Ectodermal cell (in vitro differentiated cells): ENCODE data around the gene SNTG2.

Experiments
- H3K27ac ChIP-seq: 2 replicates; pipeline ENCODE4 v1.7.0; 2013; ENCODE audit warnings: mild to moderate bottlenecking, low read depth, low read length; ENCODE audit not compliant: insufficient read depth, poor library complexity, severe bottlenecking
- H3K27me3 ChIP-seq: 2 replicates; pipeline ENCODE4 v1.7.0; 2013; ENCODE audit warnings: mild to moderate bottlenecking, low read length; ENCODE audit not compliant: insufficient read depth, control insufficient read depth, poor library complexity, severe bottlenecking
- H3K36me3 ChIP-seq: one replicate; pipeline ENCODE4 v1.7.0; 2013; ENCODE audit warnings: low read length; ENCODE audit not compliant: control insufficient read depth, insufficient read depth
- H3K4me1 ChIP-seq: one replicate; pipeline ENCODE4 v1.7.0; 2013; ENCODE audit warnings: low read length; ENCODE audit not compliant: control insufficient read depth, insufficient read depth
- H3K4me3 ChIP-seq: 2 replicates; pipeline ENCODE4 v1.7.0; 2013; ENCODE audit warnings: low read depth, low read length, control low read depth; ENCODE audit not compliant: insufficient read depth
- H3K9me3 ChIP-seq: 2 replicates; pipeline ENCODE4 v1.7.0; 2013; ENCODE audit warnings: mild to moderate bottlenecking, low read length, moderate library complexity; ENCODE audit not compliant: control insufficient read depth
- WGBS, 2 experiments: methylation state at CpG; one replicate each; pipeline ENCODE4 v1.1.7; 2013; ENCODE audit warnings: missing lambda C conversion rate in 2 of 2; 5-methylcytosine and 5-hydroxymethylcytosine counted together

SNTG2 gene

DNA sequence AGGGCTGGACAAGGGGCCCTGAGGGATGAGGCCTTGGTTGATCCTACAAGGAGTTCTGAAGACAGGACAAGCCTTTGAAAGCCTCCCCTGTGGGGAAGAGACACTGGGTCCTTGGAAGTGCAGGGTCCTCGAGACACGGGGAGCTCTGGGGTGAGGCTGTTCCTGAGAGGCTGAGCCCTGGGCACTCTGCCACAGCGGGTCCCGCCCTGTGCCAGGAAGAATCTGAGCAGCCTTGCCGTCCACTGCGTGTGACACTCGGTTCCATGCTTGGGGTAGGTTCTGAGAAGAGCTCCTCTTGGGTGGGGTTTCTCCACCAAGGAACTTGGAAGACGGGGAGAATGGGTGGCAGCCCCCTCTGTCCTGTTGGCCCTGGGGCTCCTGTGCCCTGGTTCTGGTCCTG lies 13.9 kb downstream of the SNTG2 start:
- Histone ChIP-seq H3K27ac (no peak overlapping the region), H3K9me3 (peaks cover 2% of the 10 kb centered on the region), H3K36me3 (no peaks in the 10 kb centered on the region), H3K4me3 (no peak overlapping the region), H3K27me3 (no peaks in the 10 kb centered on the region), H3K4me1 (no peaks in the 10 kb centered on the region)
- 97% methylated on average over 8 of the region's 8 CpGs for WGBS, 2 experiments

DNA sequence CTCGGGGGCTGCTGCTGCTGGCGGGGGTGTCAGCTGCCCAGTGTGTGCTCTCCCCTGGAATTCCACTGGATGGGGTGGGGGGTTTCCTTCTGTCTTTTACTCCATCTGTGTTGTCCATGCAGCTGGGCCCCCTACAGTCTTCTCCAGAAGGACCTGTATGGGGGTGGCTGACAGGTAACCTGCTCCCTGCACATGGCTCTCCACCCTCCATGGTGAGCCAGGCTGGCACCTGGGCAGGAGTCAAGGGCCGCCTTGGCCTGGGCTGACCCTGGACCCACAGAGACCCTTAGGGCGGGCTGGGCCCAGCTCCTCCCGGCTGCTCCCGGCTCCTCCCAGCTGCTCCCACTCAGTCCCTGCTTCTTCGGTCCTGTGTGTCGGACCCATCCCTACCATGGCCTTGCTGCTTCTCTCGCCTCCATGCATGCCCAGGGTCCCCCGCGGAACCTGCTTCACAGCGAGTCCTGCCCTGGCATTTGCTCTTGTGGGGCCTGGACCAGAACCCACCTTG lies 15.0 kb downstream of the SNTG2 start:
- H3K27ac ChIP-seq, result no peak overlapping the region
- no peak overlapping the region for H3K4me3 ChIP-seq
- peaks cover 2% of the 10 kb centered on the region for H3K9me3 ChIP-seq
- H3K4me1 ChIP-seq, result no peaks in the 10 kb centered on the region
- WGBS, 2 experiments, result 82 to 83% methylated on average over 12 of the region's 12 CpGs
- H3K36me3 ChIP-seq, result no peaks in the 10 kb centered on the region
- no peaks in the 10 kb centered on the region for H3K27me3 ChIP-seq

GRCh38 chr2:973129-973528 lies 22.5 kb downstream of the SNTG2 start:
- Histone ChIP-seq H3K36me3 (no peaks in the 10 kb centered on the region), H3K27ac (no peak overlapping the region), H3K4me1 (no peaks in the 10 kb centered on the region), H3K4me3 (no peak overlapping the region), H3K27me3 (no peaks in the 10 kb centered on the region), H3K9me3 (peaks cover 2% of the 10 kb centered on the region)
- WGBS, 2 experiments, result 90% methylated on average over 1 of the region's 3 CpGs; no CpG with 5 or more reads in 1 of the 2 experiments

DNA sequence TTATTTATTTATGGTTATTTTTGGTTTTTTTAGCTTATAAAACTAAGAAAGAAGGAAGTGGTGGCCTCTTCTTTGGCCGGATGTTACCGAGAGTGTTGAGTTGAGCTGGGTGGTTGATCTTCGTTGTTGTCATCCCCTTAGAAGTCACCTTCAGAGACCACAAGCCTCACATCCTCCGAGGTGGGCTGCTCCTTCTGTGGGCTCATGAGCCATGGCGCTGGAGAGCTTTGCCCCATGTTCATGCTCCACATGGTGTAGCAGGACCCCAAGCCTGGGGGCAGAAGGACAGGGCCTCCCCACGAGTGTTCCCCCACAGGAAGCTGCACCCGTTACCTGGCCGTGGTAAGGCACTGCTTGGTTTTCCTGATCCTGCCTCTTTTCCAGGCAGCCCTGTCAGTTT lies 23.4 kb downstream of the SNTG2 start:
- Histone ChIP-seq H3K9me3 (peaks cover under 1% of the 10 kb centered on the region), H3K36me3 (no peaks in the 10 kb centered on the region)
- WGBS, 2 experiments, result 80 to 84% methylated on average over 8 of the region's 8 CpGs

DNA sequence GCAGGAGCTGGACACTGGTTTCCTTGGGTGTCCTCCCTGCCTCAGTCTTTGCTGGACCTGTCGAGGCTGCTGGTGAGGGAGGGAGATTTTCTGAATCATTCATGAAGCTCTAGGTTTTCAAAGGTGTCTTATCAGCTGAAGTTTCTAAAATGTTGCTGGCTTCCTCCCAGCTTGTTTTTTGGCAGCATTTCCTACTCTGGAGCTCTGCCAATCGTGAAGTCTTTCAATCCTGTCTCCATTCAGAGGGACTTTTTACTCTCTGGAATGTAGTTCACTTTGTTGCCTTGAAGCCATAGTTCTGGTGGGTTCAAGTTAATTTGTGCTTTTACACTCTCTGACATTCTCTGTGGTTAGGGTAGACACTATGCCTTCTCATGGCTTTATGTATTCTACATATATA lies 23.9 kb downstream of the SNTG2 start:
- Histone ChIP-seq H3K27ac (no peak overlapping the region), H3K36me3 (no peaks in the 10 kb centered on the region), H3K9me3 (no peaks in the 10 kb centered on the region), H3K4me1 (peaks cover 4% of the 10 kb centered on the region), H3K27me3 (no peaks in the 10 kb centered on the region), H3K4me3 (no peak overlapping the region)
- 84 to 86% methylated on average over 2 of the region's 2 CpGs for WGBS, 2 experiments

More for the DNA sequence above, 23.4 kb downstream of the SNTG2 start:
- H3K4me3 ChIP-seq, result no peak overlapping the region
- no peaks in the 10 kb centered on the region for H3K27me3 ChIP-seq
- no peaks in the 10 kb centered on the region for H3K4me1 ChIP-seq
- H3K27ac ChIP-seq, result no peak overlapping the region

GRCh38 chr2:975095-975494 lies 24.4 kb downstream of the SNTG2 start:
- WGBS, 2 experiments, result 92 to 97% methylated on average over 4 of the region's 4 CpGs
- Histone ChIP-seq H3K4me1 (peaks cover 6% of the 10 kb centered on the region), H3K4me3 (no peak overlapping the region), H3K9me3 (no peaks in the 10 kb centered on the region), H3K27me3 (no peaks in the 10 kb centered on the region), H3K36me3 (no peaks in the 10 kb centered on the region), H3K27ac (no peak overlapping the region)

GRCh38 chr2:979069-979928 lies 28.6 kb downstream of the SNTG2 start:
- Histone ChIP-seq H3K27ac (no peak overlapping the region), H3K36me3 (no peaks in the 10 kb centered on the region), H3K27me3 (no peaks in the 10 kb centered on the region), H3K4me3 (no peak overlapping the region), H3K4me1 (peaks cover 6% of the 10 kb centered on the region), H3K9me3 (no peaks in the 10 kb centered on the region)
- 56 to 60% methylated on average over 8 of the region's 8 CpGs for WGBS, 2 experiments

DNA sequence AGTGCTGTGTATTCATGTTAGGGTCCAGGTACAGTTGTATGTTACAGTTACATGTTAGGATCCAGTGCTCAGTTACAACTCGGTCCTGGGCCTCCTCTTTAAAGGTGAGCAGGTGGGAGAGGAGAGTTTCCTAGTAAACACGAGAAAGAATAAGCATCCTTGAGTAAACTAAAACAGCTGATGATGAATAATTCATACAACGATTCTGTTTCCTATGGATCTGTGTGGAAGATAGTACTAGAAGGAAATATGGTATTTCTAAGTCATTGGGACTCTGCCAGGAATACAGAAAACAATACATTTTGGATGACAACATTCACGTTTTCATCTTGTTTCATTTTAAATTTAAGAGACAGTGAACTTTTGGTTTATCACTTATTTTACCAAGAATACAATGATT lies 29.5 kb downstream of the SNTG2 start:
- 91 to 96% methylated on average over 4 of the region's 4 CpGs for WGBS, 2 experiments
- no peak overlapping the region for H3K4me3 ChIP-seq
- no peaks in the 10 kb centered on the region for H3K36me3 ChIP-seq
- H3K4me1 ChIP-seq, result peaks cover 8% of the 10 kb centered on the region
- no peaks in the 10 kb centered on the region for H3K27me3 ChIP-seq
- no peaks in the 10 kb centered on the region for H3K9me3 ChIP-seq
- H3K27ac ChIP-seq, result no peak overlapping the region

GRCh38 chr2:981258-981657 lies 30.6 kb downstream of the SNTG2 start:
- WGBS, 2 experiments, result 76 to 77% methylated on average over 3 of the region's 3 CpGs
- peaks cover 9% of the 10 kb centered on the region for H3K4me1 ChIP-seq

DNA sequence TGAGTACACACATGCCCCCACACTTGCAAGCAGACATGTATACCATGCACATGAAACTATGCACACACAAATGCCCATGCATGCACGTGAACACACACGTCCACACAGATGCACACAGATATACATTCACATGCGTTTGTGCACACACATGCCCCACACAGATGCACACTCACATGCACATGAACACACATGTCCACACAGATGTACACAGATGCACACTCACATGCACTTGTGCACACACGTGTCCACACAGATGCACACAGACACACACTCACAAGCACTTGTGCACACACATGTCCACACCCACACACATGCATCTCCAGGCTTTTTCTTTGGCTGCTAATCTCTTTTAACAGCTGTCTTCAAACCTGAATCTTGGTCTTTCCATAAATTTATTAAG lies 31.1 kb downstream of the SNTG2 start:
- H3K4me3 ChIP-seq, result no peak overlapping the region

More at GRCh38 chr2:981258-981657, 30.6 kb downstream of the SNTG2 start:
- Histone ChIP-seq H3K27ac (no peak overlapping the region), H3K36me3 (no peaks in the 10 kb centered on the region), H3K9me3 (no peaks in the 10 kb centered on the region), H3K4me3 (no peak overlapping the region), H3K27me3 (no peaks in the 10 kb centered on the region)

More for the DNA sequence above, 31.1 kb downstream of the SNTG2 start:
- no peak overlapping the region for H3K27ac ChIP-seq
- peaks cover 9% of the 10 kb centered on the region for H3K4me1 ChIP-seq
- 87 to 96% methylated on average over 4 of the region's 4 CpGs for WGBS, 2 experiments
- H3K9me3 ChIP-seq, result no peaks in the 10 kb centered on the region
- H3K36me3 ChIP-seq, result no peaks in the 10 kb centered on the region
- no peaks in the 10 kb centered on the region for H3K27me3 ChIP-seq
